ENCODE measurements around the gene SLC37A1. TPM values are rescaled to one million over a fixed set of nuclear protein-coding genes. Genes with fewer than 3 reads are reported as not detected.

The SLC37A1 gene
- total and polyA plus RNA-seq, 2 of the 13 experiments (the other 11 are each of a cell fraction or from before 2014, with no cell fraction given): 0.22 to 0.40 TPM

DNA sequence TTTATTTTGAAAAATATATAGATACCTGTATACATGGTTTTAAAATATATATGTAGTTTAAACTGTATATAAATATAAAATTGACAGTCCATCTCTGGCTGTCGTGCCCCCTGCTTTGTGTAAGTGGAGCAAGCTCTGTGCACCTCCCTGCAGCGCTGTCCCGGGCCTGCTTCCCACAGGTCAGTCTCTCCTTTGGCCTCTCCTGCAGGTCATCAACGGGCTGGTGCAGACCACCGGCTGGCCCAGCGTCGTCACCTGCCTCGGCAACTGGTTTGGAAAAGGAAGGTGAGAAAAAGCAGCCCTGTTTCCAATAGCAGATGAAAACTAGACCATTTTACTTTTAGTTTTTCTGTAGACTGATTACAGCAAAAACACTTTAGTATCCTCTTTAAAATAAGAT, 28.5 kb downstream of the SLC37A1 start:
- Histone ChIP-seq H3K36me3 (replicated peaks in 1 of 2; ENCODE audit: control insufficient read depth in 1 of 2, insufficient read depth in 2 of 2, low read length in 2 of 2) (no peaks in the 10 kb centered on the region), H3K27ac (ENCODE audit: extremely low read length, insufficient read depth, low read length) (no peak overlapping the region), H4K20me1 (ENCODE audit: insufficient read depth, low read length) (no peaks in the 10 kb centered on the region), H3K4me1 (ENCODE audit: insufficient read depth, low read length) (no peaks in the 10 kb centered on the region), H3K79me2 (ENCODE audit: insufficient read depth, low read length) (no peaks in the 10 kb centered on the region), H2AFZ (ENCODE audit: low read length) (no peak overlapping the region), H3K27me3 (ENCODE audit: control insufficient read depth in 1 of 2, insufficient read depth in 2 of 2, low read length in 2 of 2) (peaks cover 0 to 9% of the 10 kb centered on the region in 2 experiments; a peak in 3 of 5 replicates), H3K9me3 (ENCODE audit: low read length) (no peaks in the 10 kb centered on the region), H3K9ac (ENCODE audit: insufficient read depth, low read depth, low read length) (no peak overlapping the region), H3K4me2 (ENCODE audit: low read depth, low read length) (no peak overlapping the region), H3K4me3 (replicated peaks in 1 of 3; ENCODE audit: insufficient read depth in 1 of 3, low read depth in 2 of 3, low read length in 3 of 3) (no peak overlapping the region)
- WGBS (ENCODE audit: low lambda C conversion rate): 62% methylated on average over 8 of the region's 8 CpGs
- no peak for ATAC-seq
- FAIRE-seq: no peak
- intact Hi-C loops (cut with micrococcal nuclease; ENCODE audit: unreplicated experiment) (no loop called here), in situ Hi-C loops (cut with HindIII; ENCODE audit: extremely low pct_ligation_motif_present, low pct_unique_long_range_greater_than_20kb) (no loop called here)
- TF ChIP-seq SRY (CRISPR knock-in tag; IDR thresholded peaks at IDR 0.05) (no peak), DNMT1 (CRISPR knock-in tag; IDR thresholded peaks at IDR 0.05) (no peak), HIVEP1 (CRISPR knock-in tag; IDR thresholded peaks at IDR 0.05) (no peak), TCF12 (IDR thresholded peaks at IDR 0.05) (no peak), TCF12 (CRISPR knock-in tag; IDR thresholded peaks at IDR 0.05) (no peak), SMAD9 (CRISPR knock-in tag; IDR thresholded peaks at IDR 0.05) (no peak), ZNF570 (CRISPR knock-in tag; IDR thresholded peaks at IDR 0.05; ENCODE audit: borderline replicate concordance) (no peak), ZKSCAN8 (CRISPR knock-in tag; IDR thresholded peaks at IDR 0.05; ENCODE audit: borderline replicate concordance) (no peak), ZNF720 (CRISPR knock-in tag; IDR thresholded peaks at IDR 0.05) (no peak), JUNB (CRISPR knock-in tag; IDR thresholded peaks at IDR 0.05; ENCODE audit: borderline replicate concordance) (no peak), ZFP91 (CRISPR knock-in tag; IDR thresholded peaks at IDR 0.05; ENCODE audit: borderline replicate concordance) (no peak), ASH2L (IDR thresholded peaks at IDR 0.05; ENCODE audit: insufficient read length, low read depth, low read length) (no peak), NPAS2 (CRISPR knock-in tag; IDR thresholded peaks at IDR 0.05; ENCODE audit: borderline replicate concordance) (no peak)
- TF ChIP-seq, protein P1, sequence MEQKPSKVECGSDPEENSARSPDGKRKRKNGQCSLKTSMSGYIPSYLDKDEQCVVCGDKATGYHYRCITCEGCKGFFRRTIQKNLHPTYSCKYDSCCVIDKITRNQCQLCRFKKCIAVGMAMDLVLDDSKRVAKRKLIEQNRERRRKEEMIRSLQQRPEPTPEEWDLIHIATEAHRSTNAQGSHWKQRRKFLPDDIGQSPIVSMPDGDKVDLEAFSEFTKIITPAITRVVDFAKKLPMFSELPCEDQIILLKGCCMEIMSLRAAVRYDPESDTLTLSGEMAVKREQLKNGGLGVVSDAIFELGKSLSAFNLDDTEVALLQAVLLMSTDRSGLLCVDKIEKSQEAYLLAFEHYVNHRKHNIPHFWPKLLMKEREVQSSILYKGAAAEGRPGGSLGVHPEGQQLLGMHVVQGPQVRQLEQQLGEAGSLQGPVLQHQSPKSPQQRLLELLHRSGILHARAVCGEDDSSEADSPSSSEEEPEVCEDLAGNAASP (CRISPR knock-in tag; IDR thresholded peaks at IDR 0.05; ENCODE audit: borderline replicate concordance): no peak
- DNase-seq (ENCODE audit: low spot score): no peak
- no TSS peak for BruUV-seq (replicated peaks)
- ChIA-PET POLR2A (no interaction called here), CTCF (ENCODE audit: low intra/inter-chr PET ratio, low total read pairs) (no interaction called here)

Data from HepG2 (cell line).